ENCODE data around the gene ACTRT2.

- TF ChIP-seq POLR2AphosphoS5 (IDR thresholded peaks at IDR 0.05; ENCODE audit: low read depth, low read length) (no peak), POLR2A (IDR thresholded peaks at IDR 0.05; ENCODE audit: low read depth, low read length) (no peak)
These were observed 33.0 kb upstream of the ACTRT2 start for GRCh38 chr1:2988256-2988655.
